Cerebellar nuclear complex (tissue), 1 donor: ENCODE data around the gene GOLPH3L.
"Not testable (repeated sequence)": the region's sequence is repeated elsewhere in the genome, so short reads cannot be mapped to it uniquely, and the experiment has no call there.

ENCODE experiments used
- DNase-seq, 2 experiments: peaks; one replicate each; lab custom pipeline; 2025; lab: John Stamatoyannopoulos, UW

Gene GOLPH3L

DNA sequence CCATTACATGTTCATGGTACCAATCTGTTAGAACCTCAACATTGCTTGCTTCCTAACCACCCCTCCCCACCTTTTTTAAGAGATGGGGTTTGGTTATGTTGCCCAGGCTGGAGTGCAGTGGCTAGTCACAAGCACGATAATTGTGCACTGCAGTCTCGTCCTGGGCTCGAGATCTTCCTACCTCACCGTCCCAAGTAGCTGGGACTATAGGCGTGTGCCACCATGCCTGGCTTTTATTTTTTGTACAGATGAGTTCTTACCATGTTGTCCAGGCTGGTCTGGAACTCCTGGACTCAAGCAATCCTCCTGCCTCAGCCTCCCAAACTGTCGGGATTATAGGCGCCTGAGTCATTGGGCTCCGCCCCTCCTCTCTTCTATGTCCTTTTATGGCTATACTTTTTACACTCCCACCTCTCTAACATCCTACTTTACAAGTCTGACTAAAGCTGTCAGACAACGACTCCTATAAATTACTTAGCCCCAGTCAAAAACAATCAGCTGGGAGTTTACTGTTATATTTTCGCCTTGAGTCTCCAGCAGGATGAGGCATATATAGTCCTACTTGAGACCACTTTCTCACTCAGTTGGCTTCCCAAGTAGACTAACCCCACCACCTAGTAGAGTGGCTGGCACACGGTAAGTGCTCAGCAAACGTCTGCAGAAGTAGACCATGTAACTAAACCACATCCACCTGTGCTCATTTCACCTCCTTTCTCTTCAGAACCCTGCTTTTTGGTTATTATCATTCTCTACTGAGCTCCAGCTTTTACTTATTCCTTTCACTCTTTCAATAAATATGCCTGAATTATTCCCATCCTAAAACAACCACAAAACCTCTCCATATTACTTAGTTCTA, 81.4 kb downstream of the GOLPH3L start:
- no peak for DNase-seq

- no peak for DNase-seq
Measured at GRCh38 chr1:150613061-150613920, 83.7 kb downstream of the GOLPH3L start.

- no peak for DNase-seq
Measured at GRCh38 chr1:150612014-150612345, 85.0 kb downstream of the GOLPH3L start.

DNA sequence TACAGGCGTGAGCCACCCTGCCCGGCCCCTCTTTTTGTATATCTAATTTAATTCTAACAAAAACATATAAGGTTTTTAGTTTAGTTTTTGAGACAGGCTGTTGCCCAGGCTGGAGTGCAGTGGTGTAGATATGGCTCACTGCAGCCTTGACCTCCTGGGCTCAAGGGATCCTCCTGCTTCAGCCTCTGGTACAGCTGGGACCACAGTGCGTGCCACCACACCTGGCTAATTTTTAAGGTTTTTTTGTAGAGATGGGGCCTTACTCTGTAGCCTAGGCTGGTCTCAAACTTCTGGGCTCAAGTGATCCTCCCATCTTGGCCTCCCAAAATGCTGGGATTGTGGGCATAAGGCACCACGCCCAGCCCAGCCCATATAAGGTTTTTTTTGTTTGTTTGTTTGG, 86.4 kb downstream of the GOLPH3L start:
- DNase-seq = no peak

DNA sequence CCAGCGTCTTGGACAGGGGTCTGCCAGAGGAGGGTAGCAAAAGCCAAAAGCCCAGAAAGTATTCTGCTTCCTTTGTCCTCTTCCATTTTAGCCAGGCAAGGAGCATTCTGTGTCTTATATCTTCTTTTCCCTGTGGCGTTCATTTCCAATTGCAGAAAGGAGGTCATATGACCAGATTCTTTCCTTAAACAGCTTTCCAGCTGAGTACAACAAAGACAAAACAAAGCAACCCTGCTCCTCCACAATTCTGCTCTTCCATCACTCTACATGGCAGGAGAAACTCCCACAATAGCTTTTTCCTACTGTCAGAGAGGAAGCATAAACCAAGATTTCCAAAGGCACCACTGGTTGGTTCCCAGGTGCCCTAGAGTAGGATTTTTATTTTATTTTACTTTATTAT, 87.2 kb downstream of the GOLPH3L start:
- no peak for DNase-seq

- no peak for DNase-seq
Measured at GRCh38 chr1:150606463-150607142, 90.4 kb downstream of the GOLPH3L start.

DNA sequence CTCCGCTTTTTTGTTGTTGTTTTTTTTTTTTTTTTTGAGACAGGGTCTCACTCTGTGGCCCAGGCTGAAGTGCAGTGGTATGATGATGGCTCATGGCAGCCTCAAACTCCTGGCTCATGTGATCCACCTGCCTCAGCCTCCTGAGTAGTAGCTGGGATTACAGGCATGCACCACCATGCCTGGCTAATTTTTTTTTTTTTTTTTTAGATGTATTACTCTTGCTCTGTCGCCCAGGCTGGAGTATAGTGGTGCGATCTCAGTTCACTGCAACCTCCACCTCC, 91.6 kb downstream of the GOLPH3L start:
- DNase-seq = not testable (repeated sequence)

DNA sequence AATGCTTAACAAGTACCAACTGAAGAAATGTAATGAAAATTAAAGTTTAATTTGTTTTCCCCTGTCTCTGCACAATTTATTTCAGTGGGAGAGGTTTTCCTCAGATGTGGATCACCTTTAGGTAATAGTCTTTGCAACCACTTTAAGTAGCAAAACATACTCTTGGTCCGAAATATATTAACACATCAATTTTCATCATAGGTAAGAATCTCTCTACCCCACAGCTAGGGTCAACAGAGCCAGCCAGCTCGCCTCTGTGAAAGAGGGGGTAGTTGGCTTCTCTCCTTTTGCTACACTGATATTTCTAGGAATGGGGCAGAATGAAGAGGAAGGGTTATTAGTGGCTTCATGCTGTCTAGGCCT, 92.7 kb downstream of the GOLPH3L start:
- no peak for DNase-seq

- no peak for DNase-seq
Measured at GRCh38 chr1:150603711-150604110, 93.2 kb downstream of the GOLPH3L start.

- not testable (repeated sequence) for DNase-seq
Measured at GRCh38 chr1:150602372-150602771, 94.6 kb downstream of the GOLPH3L start.

DNA sequence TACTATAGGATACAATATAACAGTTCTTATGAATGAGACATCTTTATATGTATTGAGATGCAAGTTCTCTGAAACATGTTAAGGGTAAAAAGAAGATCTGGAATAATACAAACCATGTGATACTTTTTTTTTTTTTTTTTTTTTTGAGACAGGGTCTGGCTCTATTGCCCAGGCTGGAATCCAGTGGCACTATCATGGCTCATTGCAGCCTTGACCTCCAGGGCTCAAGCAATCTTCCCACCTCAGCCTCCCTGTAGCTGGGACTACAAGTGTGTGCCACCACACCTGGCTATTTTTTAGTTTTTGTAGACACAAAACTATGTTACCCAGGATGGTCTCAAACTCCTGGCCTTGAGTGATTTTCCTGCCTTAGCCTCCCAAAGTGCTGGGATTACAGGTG, 95.4 kb downstream of the GOLPH3L start:
- no peak for DNase-seq

- DNase-seq = not testable (repeated sequence)
Measured at GRCh38 chr1:150598346-150598745, 98.6 kb downstream of the GOLPH3L start.

DNA sequence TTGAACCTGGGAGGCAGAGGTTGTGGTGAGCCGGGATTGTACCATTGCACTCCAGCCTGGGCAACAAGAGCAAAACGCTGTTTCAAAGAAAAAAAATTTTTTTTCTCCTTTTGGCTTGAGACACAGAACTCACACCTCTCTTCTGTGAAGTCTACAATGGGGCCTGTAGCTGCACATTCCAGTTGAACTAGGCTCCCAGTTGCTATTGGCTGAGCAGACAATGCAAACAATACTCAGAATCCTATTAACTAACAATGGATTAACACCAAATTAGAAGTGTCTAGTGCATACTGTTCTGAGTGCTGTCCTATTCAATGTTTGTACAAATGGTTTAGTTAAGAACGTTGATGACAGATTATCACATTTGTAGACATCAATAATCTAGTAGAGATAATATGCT, 100.0 kb downstream of the GOLPH3L start:
- no peak for DNase-seq
